ENCODE measurements around the gene PALM. TPM values are rescaled to one million over a fixed set of nuclear protein-coding genes. Genes with fewer than 3 reads are reported as not detected.

Gene PALM
- total RNA-seq, 1 donor from 2014 or later = 130 TPM

DNA sequence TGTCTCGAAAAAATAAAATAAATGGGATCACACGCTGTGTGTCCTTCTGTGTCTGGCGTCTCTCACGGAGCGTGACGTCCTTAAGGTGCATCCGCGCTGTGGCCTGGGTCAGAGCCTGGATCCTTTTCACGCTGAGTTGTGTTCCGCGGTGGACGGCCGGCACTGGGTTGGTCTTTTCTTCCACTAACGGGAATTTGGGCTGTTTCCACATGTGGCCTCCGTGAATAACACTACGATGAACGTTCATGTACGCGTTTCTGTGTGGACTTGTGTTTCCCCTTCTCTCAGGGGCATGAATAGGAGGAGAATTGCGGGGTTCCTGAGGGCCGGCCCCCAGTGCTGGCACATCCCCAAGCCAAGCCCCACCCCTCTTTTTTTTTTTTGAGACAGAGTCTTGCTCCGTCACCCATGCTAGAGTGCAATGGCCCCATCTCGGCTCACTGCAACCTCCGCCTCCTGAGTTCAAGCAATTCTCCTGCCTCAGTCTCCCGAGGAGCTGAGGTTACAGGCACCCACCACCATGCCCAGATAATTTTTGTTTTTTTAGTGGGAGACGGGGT lies 82.4 kb downstream of the PALM start:
- ATAC-seq = no peak
- intact Hi-C loops (cut with DNase I) = loop anchor here (10.0 kb wide), 1 partner anchor 124 kb away; the partner anchor contains the start of genes KISS1R and R3HDM4

DNA sequence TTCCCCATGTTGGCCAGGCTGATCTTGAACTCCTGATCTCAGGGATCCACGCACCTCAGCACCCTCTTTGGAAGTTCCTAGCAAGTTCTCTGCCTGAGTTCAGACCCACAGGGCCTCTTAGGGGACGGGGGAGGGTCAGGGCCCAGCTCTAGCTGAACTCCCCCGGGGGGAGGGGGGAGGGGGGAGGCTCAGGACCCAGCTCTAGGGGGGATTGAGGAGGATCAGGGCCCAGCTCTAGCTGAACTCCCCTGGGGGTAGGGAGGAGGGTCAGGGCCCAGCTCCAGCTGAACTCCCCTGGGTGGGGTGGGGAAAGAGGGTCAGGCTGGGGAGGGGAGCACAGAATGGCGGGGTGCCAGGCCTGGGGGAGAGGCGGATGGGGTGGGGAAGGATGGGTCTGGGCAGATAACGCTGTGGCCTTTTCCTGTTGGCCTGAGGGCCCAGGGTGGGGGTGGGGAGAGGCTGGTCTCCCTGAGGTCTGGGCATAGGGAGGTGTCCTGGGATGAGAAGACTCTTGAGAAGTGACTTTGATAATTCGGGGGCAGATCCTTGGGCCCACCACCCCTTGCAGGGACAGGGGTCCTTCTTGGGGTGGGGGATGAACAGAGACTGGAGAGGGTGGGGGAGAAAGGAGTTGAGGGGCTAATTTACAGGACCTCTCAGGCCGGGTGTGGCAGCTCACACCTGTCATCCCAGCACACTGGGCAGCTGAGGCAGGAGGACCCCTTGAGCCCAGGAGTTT lies 83.0 kb downstream of the PALM start:
- intact Hi-C loops (cut with DNase I) = loop anchor here (10.0 kb wide), 1 partner anchor 123 kb away; the partner anchor contains the start of genes KISS1R and R3HDM4
- no peak for ATAC-seq
- peak; percentile 71 for DNase-seq (ENCODE audit: low spot score)

More for the DNA sequence above, 82.4 kb downstream of the PALM start:
- peak; percentile 57 for DNase-seq (ENCODE audit: low spot score)

DNA sequence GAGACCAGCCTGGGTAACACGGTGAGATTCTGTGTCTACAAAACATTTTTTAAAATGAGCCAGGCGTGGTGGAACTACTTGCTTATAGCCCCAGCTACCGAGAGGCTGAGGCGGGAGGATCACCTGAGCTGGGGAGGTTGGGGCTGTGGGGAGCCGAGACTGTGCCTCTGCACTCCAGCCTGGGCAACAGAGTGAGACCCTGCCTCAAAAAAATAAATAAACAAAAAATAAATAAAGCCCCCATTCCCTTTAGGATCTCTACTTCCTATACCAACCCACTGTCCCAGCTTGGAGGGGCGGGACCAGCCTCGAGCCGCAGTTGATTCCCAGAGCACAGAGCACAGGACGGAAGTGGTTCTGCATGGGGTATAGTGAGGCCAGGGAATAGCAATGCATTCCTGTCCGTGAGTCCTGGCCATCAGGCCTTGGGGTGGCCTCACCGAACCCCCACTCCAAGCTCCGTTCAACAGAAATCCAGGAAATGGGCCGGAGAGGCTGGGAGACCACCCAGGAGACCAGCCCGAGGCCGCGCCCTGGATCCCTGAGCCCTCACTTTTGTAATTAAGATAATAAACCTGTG lies 83.7 kb downstream of the PALM start:
- no peak for ATAC-seq
- DNase-seq (ENCODE audit: low spot score) = no peak
- intact Hi-C loops (cut with DNase I) = loop anchor here (10.0 kb wide), 1 partner anchor 122 kb away; the partner anchor contains the start of genes KISS1R and R3HDM4

DNA sequence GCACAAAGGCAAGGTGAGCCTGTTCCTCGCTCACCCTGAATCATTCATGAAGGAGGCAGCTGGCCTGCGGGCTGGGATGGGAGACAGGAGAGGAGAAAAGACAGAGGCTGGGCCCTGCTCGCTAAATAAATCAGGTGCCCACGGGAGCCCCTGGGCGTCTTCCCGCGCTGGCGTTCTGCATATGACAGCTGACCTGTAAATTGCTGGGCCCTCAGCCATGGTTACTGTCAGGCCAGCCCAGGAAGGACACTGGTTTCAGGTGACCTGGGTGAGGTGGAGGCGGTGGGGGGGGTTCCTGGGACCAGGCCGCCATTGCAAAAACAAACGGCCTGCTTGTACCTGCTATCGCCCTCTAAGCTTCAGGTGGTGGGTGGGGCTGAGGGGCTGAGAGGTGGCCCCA lies 85.1 kb downstream of the PALM start:
- intact Hi-C loops (cut with DNase I) = loop anchor here (10.0 kb wide), 1 partner anchor 121 kb away; the partner anchor contains the start of genes KISS1R and R3HDM4
- DNase-seq (ENCODE audit: low spot score) = peak; percentile 59
- no peak for ATAC-seq

DNA sequence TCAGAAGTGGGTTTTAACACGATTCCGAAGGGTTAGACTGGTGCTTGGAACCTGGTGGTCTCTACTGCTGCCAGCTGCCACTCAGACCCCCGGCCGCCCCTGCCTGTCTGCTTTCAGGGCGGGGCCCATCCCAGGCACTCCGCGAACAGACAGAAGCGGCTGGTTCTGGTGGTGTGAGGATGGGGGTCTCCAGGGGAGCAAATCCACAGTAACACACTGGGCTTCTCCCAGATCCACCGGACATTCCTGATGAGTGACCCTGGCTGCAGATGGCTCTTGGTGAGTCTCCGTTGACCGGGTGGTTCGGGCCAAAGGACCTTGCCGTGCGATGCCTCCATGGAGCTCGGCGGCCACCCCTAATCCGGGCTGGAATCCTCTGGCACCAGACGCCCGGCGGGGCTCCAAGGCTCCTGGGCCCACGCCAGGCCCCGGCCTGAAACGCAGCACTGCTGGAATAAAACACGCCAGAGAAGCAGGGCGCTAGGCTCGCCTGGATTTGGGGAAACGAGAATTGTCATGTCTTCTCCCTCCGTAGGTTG lies 86.4 kb downstream of the PALM start:
- DNase-seq (ENCODE audit: low spot score) (peak; percentile 70), ATAC-seq (no peak)
- intact Hi-C loops (cut with DNase I) = loop anchor here (10.0 kb wide), 1 partner anchor 120 kb away; the partner anchor contains the start of genes KISS1R and R3HDM4

DNA sequence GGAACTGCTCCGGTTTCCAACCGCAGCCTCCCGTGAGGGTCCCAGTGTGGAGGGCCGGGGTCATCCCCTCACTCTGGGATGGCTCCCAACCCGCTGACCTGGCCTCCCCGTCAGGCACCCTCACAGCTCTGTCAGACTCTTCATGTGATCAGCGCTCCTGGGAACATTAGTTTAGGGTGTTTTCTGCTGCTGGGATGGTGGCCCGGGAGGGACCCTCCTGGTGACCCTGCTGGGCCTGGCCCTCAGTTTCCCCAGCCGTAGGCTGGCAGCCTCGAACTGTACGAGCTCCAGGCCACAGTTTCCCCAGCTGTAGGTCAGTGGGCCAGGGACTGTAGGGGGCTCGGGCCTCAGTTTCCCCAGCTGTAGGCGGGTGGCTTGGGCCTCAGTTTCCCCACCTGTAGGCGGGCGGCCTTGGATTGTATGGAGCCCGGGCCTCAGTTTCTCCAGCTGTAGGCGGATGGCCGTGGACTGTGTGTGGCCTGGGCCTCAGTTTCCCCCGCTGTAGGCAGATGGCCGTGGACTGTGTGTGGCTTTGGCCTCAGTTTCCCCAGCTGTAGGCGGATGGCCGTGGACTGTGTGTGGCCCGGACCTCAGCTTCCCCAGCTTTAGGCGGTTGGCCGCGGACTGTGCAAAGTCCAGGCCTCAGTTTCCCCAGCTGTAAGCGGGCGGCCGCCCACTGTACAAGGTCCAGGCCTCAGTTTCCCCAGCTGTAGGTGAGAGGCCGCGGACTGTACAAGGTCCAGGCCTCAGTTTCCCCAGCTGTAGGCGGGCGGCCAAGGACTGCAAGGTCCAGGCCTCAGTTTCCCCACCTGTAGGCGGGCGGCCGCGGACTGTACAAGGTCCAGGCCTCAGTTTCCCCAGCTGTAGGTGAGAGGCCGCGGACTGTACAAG lies 87.2 kb downstream of the PALM start:
- DNase-seq (ENCODE audit: low spot score) = peak; percentile 71
- intact Hi-C loops (cut with DNase I) = loop anchor here (10.0 kb wide), 1 partner anchor 119 kb away; the partner anchor contains the start of genes KISS1R and R3HDM4
- no peak for ATAC-seq

DNA sequence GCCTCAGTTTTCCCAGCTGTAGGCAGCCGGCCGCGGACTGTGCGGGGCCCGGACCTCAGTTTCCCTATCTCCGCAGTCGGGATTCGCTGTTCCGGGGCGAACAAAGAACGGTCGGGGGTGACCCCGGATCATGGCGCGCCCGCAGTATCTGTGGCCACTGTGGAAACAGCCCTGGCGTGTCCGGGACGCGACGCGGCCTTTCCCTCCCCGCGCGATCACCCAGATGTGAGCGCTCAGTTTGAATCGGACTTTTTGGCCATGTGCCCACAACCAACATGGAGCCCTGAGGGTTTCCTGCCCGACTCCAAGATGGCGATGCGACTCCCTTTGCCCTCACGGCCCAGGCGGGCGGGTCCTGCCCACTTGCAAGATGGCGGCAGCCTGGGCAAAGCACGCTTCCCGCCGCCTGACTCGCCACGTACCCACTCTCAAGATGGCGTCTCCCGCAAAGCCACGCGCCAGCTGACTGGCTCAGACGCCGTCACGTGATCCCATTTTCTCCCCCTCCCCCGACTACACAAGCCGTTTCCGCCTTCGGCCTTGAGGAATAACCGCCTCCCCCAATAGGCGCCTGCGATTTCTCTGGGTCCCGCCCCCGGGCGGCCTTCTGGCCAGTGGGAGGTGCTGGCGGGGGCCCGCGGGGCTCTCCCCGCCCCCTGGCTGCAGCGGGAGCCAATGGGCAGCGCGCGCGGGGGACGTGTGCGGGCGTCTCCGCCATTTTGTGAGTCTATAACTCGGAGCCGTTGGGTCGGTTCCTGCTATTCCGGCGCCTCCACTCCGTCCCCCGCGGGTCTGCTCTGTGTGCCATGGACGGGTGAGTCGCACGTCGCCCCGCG lies 88.2 kb downstream of the PALM start, which contains the start of gene PTBP1:
TSS of gene PTBP1 (plus strand) at position 761 of the 836 bp plus-strand sequence. CDS start at position 807, 46 bp downstream.
- ATAC-seq = peak; percentile 97
- peak; percentile 100 for DNase-seq (ENCODE audit: low spot score)
- intact Hi-C loops (cut with DNase I) = loop anchor here (10.0 kb wide), 1 partner anchor 118 kb away; the partner anchor contains the start of genes KISS1R and R3HDM4

Other genes with a start within 250 kb of the PALM start
- gene SHC2, start 247.9 kb upstream of the PALM start, total RNA-seq = 31.6 TPM
- 1.1 TPM for gene MADCAM1, start 212.4 kb upstream of the PALM start, total RNA-seq
- gene TPGS1, start 201.4 kb upstream of the PALM start, total RNA-seq = 18.5 TPM
- 40.2 TPM for gene CDC34, start 177.2 kb upstream of the PALM start, total RNA-seq
- gene GZMM, start 164.9 kb upstream of the PALM start, total RNA-seq = 1.4 TPM
- gene BSG, start 136.3 kb upstream of the PALM start, total RNA-seq = 246 TPM
- gene HCN2, start 119.1 kb upstream of the PALM start, total RNA-seq = 0.27 TPM
- 36.1 TPM for gene POLRMT, start 75.4 kb upstream of the PALM start, total RNA-seq
- 3.2 TPM for gene FGF22, start 69.1 kb upstream of the PALM start, total RNA-seq
- gene RNF126, start 45.7 kb upstream of the PALM start, total RNA-seq = 33.1 TPM
- 108 TPM for gene FSTL3, start 32.5 kb upstream of the PALM start, total RNA-seq
- gene PRSS57, start 13.5 kb upstream of the PALM start, total RNA-seq = not detected
- gene MISP, start 42.2 kb downstream of the PALM start, total RNA-seq = 0.45 TPM
- 217 TPM for gene PTBP1, start 88.5 kb downstream of the PALM start, total RNA-seq
- gene PLPPR3, start 113.0 kb downstream of the PALM start, total RNA-seq = not detected
- 1.9 TPM for gene AZU1, start 118.9 kb downstream of the PALM start, total RNA-seq
- gene PRTN3, start 132.1 kb downstream of the PALM start, total RNA-seq = 0.71 TPM
- gene ELANE, start 143.4 kb downstream of the PALM start, total RNA-seq = 2.1 TPM
- 405 TPM for gene CFD, start 150.7 kb downstream of the PALM start, total RNA-seq
- gene MED16, start 184.3 kb downstream of the PALM start, total RNA-seq = 55.7 TPM
- not detected for gene RNU6-9, start 184.5 kb downstream of the PALM start, total RNA-seq
- 48.9 TPM for gene R3HDM4, start 204.3 kb downstream of the PALM start, total RNA-seq
- not detected for gene KISS1R, start 208.4 kb downstream of the PALM start, total RNA-seq
- gene ARID3A, start 217.1 kb downstream of the PALM start, total RNA-seq = 13.6 TPM

Data from sciatic nerve (tissue), 2 donors.